CD4-positive, alpha-beta T cell treated with Interleukin-12 subunit alpha and Interleukin-12 subunit beta, for 1 hour (primary cell): ENCODE measurements around the gene ACLY.
"Not testable (repeated sequence)": the region's sequence is repeated elsewhere in the genome, so short reads cannot be mapped to it uniquely, and the experiment has no call there.

Source experiments
- DNase-seq: peaks from one replicate; pipeline ENCODE4 v3.0.0-alpha.2; 2020

The ACLY gene

GRCh38 chr17:41870097-41870496 lies 48.7 kb downstream of the ACLY start:
- DNase-seq = no peak

DNA sequence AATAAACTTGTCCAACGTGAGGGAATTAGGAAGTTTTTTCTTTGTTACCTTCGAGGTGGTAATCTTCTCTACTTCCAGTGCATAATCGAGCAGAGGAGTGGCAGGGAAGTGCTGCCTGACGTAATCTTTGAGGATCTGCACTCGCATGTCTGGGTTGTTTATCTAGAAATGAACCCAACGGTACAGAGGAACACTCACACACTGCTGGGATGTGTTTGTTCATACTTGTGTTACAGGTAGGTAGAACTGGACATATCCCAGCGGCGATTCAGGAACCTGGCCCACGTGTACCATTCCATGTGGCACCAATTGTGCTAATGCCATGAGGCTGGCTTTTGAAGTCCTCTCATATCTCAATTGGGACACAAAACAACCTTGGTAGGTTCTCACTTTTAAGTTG lies 49.3 kb downstream of the ACLY start:
- DNase-seq = no peak

GRCh38 chr17:41868568-41868967 lies 50.2 kb downstream of the ACLY start:
- no peak for DNase-seq

DNA sequence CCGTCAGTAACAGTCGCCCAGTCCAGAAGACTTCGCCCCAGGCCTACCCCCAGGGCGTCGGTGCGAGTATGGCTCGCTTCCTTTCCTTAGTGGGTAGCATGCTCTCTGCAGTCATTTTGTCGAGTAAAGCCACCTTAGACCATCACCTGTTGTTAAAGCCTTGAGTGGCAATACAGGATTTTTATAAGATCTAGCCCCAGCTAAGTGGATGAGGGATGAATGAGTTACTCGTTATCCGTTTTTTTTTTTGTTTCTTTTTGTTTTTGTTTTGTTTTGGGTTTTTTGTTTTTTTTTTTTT lies 53.2 kb downstream of the ACLY start:
- DNase-seq = no peak

DNA sequence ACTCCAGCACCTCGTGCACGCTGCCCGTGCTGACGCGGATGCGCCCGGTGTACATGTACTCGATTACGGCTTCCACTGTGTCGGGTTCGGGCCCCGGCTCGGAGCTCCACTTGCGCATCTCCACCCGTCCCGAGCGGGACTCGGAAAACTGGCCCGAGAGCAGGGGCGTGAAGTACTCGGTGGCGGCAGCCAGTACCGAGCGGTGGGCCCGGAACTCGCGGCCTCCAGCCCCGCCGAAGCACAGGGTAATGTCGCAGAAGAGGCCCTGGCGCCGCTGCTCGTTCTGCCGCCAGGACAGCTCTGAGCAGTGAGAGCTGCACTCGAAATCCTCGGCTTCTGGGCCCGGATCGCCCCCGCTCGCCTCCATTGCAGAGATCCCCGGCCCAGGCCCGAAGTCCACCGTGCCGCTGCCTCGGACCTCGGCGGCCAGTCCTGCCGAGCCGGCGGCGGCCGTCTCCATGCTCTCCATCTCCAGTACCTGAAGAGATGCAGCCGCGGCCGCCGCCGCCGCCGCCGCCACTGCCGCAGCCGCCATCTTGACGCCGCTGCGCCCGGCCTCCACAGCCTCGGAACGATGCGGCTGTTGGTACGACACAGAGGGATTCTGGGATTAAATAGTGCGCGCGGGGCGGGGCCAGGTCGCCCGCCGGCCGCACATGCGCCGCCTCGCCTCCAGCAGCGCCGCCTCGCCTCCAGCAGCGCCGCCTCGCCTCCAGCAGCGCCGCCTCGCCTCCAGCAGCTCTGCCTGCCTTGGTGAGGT lies 53.7 kb downstream of the ACLY start, which contains the start of gene KLHL11:
KLHL11 (minus strand) TSS at position 588 of the 760 bp plus-strand sequence; CDS start at position 535, 53 bp downstream.
- peak; percentile 89 for DNase-seq

GRCh38 chr17:41864498-41864835 lies 54.3 kb downstream of the ACLY start:
- DNase-seq = no peak

GRCh38 chr17:41863074-41863848 lies 55.5 kb downstream of the ACLY start:
- DNase-seq = peak; percentile 21

DNA sequence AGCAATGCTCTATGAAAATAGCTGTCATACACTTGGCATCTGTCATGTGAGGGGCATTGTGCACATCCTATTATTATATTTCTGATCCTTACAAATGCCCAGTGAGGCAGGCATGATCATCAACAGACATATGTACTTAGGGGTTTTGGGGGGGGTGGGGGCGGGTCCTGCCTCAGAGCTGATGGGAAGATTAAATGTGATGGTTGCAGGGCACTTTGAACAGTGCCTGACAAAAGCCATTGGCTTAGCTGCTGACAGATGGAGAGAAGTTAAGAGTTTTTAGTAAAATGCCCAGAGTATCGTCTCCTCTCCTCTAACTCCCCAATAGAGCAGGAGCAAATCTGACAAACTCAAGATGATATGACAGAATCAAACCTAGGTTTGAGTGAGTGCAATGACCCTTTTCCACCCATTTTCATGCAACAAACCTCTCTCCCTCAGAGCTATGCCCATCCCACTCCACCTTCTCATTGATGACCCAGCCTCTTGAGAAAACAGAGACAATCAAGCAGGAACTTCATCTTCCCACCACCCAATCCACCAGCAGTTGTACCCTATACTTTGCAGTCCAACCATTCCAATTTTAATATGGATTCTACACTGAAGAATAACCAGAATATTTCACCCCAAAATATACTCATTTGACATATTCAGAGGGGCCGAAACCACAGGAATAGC lies 58.4 kb downstream of the ACLY start:
- no peak for DNase-seq

DNA sequence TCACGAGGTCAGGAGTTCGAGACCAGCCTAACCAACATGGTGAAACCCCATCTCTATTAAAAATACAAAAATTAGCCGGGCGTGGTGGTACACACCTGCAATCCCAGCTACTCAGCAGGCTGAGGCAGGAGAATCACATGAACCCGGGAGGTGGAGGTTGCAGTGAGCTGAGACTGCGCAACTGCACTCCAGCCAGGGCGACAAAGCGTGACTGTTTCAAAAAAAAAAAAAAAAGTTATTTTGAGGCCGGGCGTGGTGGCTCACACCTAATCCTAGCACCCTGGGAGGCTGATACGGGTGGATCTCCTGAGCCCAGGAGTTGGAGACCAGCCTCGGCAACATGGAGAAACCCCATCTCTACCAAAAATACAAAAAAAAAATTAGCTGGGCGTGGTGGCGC lies 67.4 kb downstream of the ACLY start:
- not testable (repeated sequence) for DNase-seq

- DNase-seq = no peak
These were observed 69.3 kb downstream of the ACLY start for GRCh38 chr17:41849251-41849990.

DNA sequence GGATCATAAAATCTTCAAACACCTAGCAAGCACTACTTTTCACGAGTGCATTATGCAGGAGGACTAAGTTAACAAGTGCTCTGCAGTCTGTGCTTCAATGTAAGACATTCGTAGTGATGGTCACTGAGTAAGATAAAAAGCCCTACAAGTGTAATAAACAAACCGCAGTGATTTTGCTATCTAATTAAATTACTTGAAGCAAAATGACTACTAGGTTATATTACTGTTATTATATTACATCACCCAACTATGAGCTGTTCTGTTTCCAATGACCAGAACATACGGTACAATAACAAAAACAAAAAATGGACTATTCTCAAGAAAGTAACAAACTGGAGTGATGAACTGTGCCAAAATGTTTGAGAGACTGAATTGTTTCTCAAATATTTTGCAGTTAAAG lies 70.0 kb downstream of the ACLY start:
- DNase-seq = no peak

- DNase-seq = no peak
These were observed 73.8 kb downstream of the ACLY start for GRCh38 chr17:41844971-41845370.

DNA sequence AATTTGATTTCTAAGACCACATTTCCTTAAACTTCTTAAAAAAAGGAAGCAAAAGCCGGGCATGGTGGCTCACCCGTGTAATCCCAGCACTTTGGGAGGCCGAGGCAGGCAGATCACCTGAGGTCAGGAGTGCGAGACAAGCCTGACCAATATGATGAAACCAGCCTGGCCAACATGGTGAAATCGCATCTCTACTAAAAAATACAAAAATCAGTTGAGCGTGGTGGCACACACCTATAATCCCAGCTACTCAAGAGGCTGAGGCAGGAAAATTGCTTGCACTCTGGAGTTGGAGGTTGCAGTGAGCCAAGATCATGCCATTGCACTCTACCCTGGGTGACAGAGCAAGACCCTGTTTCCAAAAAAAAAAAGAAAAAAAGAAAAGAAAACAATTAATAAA lies 78.0 kb downstream of the ACLY start:
- not testable (repeated sequence) for DNase-seq

GRCh38 chr17:41839448-41839847 lies 79.3 kb downstream of the ACLY start:
- DNase-seq = not testable (repeated sequence)

DNA sequence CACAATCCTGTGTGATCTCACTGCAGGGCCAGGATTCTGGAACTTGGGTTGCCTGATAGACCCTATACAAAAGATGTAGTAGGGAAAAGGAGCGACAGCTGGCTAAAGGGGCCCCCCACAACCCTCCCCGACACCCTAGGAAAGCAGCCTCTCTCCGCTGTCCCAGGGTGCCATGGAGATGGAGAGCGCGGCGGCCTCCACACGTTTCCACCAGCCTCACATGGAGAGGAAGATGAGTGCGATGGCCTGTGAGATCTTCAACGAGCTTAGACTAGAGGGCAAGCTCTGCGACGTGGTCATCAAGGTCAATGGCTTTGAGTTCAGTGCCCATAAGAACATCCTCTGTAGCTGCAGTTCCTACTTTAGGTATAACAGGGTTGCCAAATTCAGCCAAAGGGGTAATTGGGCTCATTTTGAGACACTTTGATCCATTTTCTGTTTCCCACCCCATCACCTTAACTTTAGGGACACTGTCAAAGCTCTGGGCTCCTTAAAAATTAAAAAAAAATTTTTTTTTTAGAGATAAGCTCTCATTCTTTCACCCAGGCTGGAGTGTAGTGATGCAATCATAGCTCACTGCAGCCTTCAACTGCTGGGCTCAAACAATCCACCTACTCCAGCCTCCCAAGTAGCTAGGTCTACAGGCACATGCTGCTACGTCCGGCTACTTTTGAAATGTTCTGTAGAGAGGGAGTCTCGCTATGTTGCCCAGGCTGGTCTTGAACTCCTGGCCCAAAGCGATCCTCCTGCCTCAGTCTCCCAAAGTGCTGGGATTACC lies 80.8 kb downstream of the ACLY start, which contains the start of gene KLHL10:
KLHL10 (plus strand) TSS at position 65 of the 778 bp plus-strand sequence; CDS start at position 173, 108 bp downstream.
- DNase-seq = no peak

DNA sequence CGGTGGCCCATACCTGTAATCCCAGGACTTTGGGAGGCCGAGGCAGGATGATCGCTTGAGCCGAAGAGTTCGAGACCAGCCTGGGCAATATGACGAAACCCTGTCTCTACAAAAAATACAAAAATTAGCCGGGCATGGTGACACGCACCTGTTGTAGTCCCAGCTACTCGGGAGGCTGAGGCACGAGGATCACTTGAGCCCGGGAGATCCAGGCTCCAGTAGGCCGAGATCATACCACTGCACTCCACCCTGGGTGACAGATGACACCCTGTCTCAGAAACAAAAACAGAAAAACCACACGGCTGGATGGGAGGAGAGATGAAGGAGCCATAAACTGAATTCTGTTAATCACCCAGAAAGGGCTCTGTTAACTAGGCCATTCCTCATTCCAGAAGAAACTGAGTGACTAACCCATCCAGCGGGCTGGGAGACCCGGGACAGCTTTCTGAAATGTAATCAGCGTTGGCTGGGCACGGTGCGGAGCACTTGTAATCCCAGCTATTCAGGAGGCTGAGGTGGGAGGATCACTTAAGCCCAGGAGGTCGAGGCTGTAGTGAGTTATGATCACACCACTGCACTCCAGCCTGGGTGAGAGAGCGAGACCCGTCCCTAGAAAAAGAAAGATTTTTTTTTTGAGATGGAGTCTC lies 82.1 kb downstream of the ACLY start:
- no peak for DNase-seq

DNA sequence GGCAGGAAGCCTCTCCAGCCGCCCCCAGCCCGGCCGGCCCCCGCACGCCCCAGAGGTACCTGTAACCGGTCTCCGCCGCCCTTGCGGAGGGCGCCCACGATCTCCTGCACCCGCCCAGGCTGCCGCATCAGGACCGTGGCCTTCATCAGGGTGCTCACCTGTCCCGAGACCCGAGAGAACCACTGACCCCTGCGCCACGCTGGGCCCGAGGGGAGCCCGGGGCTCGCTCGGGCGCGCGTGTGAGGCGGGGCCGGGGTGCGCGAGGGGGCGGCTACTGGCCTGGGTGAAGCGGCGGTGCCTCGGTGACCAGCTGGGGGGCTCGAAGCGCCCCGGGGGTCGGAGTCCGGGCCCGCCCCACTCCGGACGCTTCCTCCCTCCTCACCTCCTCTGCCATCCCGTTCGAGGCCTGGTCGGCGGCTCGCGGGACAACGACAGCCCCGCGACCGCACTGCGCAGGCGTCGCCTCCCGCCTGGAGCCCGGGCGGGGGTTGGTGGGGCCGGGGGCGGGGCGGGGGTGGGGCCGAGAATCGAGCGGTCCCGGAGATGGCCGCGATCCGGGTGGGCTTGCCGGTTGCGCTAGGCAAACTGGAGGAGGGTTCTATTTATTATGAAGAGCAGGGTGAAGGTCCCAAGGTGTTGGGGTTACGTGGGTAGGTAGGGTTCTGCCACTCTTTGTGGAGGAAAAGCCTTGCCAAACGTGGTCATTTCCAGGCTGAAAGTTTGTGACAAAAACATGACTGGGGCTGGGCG lies 82.8 kb downstream of the ACLY start, which contains the start of gene NT5C3B:
NT5C3B (minus strand) TSS at position 433 of the 750 bp plus-strand sequence; CDS start at position 394, 39 bp downstream.
- peak; percentile 52 for DNase-seq

GRCh38 chr17:41835214-41835799 lies 83.4 kb downstream of the ACLY start:
- DNase-seq = no peak

DNA sequence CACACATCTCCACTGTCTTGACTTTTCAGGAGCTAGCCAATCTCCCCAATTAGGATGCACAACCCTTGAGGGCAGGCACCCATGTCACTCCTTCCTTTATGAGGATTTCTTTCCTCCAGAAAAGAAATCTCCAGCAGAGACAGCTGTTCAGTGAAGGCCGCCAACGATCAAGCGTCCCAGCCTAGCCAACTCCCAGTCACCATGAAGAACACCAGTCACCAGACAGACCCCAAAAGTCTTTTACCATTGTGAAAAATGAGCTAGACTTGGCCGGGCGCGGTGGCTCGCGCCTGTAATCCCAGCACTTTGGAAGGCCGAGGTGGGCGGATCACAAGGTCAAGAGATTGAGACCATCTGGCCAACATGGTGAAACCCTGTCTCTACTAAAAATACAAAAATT lies 88.8 kb downstream of the ACLY start:
- DNase-seq = not testable (repeated sequence)

DNA sequence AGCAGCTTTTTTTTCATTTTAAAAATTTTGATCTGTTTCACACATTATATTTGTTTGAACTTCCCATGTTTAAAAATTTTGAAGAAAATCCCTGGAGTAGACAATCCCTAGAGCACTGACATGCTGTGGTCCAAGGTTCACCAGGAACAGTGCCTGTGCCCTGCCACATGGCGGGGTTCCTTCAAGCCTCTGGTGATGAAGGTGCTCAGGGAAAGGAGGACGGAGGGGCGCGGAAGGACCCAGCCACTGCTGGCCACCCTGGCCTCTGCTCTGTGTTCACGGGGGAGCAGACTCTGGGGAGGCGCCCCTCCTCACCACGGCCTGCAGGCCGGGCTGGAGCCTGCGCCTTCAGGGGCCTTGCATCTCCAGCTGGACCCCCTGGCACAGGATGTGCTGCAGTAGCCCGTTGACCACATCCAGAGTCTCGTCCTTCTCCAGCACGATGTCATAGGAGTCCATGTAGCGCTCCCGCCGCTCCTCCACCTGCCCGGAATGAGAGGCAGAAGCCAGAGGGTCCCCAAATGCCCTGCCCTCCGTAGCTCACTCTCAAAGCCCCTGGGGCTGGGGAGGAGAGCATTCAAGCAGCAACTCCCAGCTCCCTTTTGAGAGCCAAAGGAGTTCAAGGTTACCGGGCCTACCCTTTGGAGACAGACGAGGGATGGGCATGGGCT lies 93.4 kb downstream of the ACLY start:
- no peak for DNase-seq
